DND-41 (cell line): ENCODE results near the gene TMCO4.

Experiments used
- ATAC-seq: fragments of 200-7000 bp; cut with Tn5 transposase; 3 replicates; pipeline ENCODE4 v1.9.1; 2021; ENCODE audit warnings: low read depth; ENCODE audit not compliant: insufficient read depth
- DNase-seq: peaks from one replicate; pipeline ENCODE4 v3.0.0-alpha.2; 2020
- H2AFZ ChIP-seq: 2 replicates; pipeline ENCODE4 v1.6.0; 2012; ENCODE audit warnings: low read depth, low read length
- H3K27ac ChIP-seq: 2 replicates; pipeline ENCODE4 v1.5.1; 2012; ENCODE audit warnings: low read length, inconsistent platforms
- H3K27me3 ChIP-seq: fragments of 200-600 bp; sonication (generic); 2 replicates; pipeline ENCODE4 v1.6.0; 2012; ENCODE audit warnings: low read length, mild to moderate bottlenecking, inconsistent platforms; ENCODE audit not compliant: insufficient read depth, poor library complexity
- H3K36me3 ChIP-seq: 2 replicates; pipeline ENCODE4 v1.5.1; 2012; ENCODE audit warnings: low read length, inconsistent platforms; ENCODE audit not compliant: insufficient read depth
- H3K4me1 ChIP-seq: 2 replicates; pipeline ENCODE4 v1.5.1; 2012; ENCODE audit warnings: mild to moderate bottlenecking, low read length; ENCODE audit not compliant: insufficient read depth
- H3K4me2 ChIP-seq: 2 replicates; pipeline ENCODE4 v1.6.0; 2012; ENCODE audit warnings: mild to moderate bottlenecking, moderate library complexity, low read length, inconsistent platforms; ENCODE audit not compliant: insufficient read depth
- H3K4me3 ChIP-seq, 2 experiments: fragments of 200-600 bp in 1 of 2; shearing (Covaris generic) in 1 of 2; 2 replicates each; pipeline ENCODE4 v1.5.1; 2012 to 2016; ENCODE audit warnings: inconsistent platforms in 2 of 2, low read length in 2 of 2, mild to moderate bottlenecking in 2 of 2, low read depth in 1 of 2, moderate library complexity in 1 of 2
- H3K79me2 ChIP-seq: 2 replicates; pipeline ENCODE4 v1.6.0; 2012; ENCODE audit warnings: low read length, inconsistent platforms; ENCODE audit not compliant: insufficient read depth
- H3K9ac ChIP-seq: 2 replicates; pipeline ENCODE4 v1.6.0; 2012; ENCODE audit warnings: low read depth, mild to moderate bottlenecking, inconsistent platforms, low read length, moderate library complexity
- H3K9me3 ChIP-seq: 2 replicates; pipeline ENCODE4 v1.5.1; 2012; ENCODE audit warnings: low read length, moderate library complexity, mild to moderate bottlenecking, inconsistent platforms; ENCODE audit not compliant: insufficient read depth, severe bottlenecking
- H4K20me1 ChIP-seq: 2 replicates; pipeline ENCODE4 v1.6.0; 2012; ENCODE audit warnings: low read length; ENCODE audit not compliant: insufficient read depth
- CTCF ChIP-seq: IDR thresholded peaks from 2 replicates; pipeline ENCODE4 v1.5.1; 2012; ENCODE audit warnings: borderline replicate concordance, low read length, moderate library complexity, mild to moderate bottlenecking; ENCODE audit not compliant: poor library complexity, severe bottlenecking; ENCODE audit errors: extremely low read depth
- EZH2 ChIP-seq: IDR thresholded peaks from 3 replicates; pipeline ENCODE4 v1.6.1; 2012; ENCODE audit warnings: borderline replicate concordance, low read depth, mild to moderate bottlenecking, moderate library complexity, low read length, inconsistent platforms; ENCODE audit not compliant: severe bottlenecking

Gene TMCO4

GRCh38 chr1:19728413-19729145 lies 71.1 kb downstream of the TMCO4 start:
- no peak for ATAC-seq
- DNase-seq = no peak
- Histone ChIP-seq H3K9me3 (peaks cover 3% of the 10 kb centered on the region), H2AFZ (no peak overlapping the region), H3K4me1 (no peaks in the 10 kb centered on the region), H3K36me3 (no peaks in the 10 kb centered on the region), H3K27ac (no peak overlapping the region), H3K79me2 (no peaks in the 10 kb centered on the region), H4K20me1 (no peaks in the 10 kb centered on the region), H3K9ac (no peak overlapping the region), H3K4me3 (no peak overlapping the region), H3K27me3 (peaks cover 3% of the 10 kb centered on the region), H3K4me2 (no peak overlapping the region)
- TF ChIP-seq CTCF (no peak), EZH2 (no peak)

- H4K20me1 ChIP-seq = no peaks in the 10 kb centered on the region
- no peak for ATAC-seq
These were observed 74.1 kb downstream of the TMCO4 start for GRCh38 chr1:19725606-19726005.

GRCh38 chr1:19723874-19724273 lies 75.8 kb downstream of the TMCO4 start:
- H3K9me3 ChIP-seq = no peaks in the 10 kb centered on the region
- ATAC-seq = no peak
- H2AFZ ChIP-seq = no peak overlapping the region
- peaks cover 4% of the 10 kb centered on the region for H3K27me3 ChIP-seq
- H3K4me3 ChIP-seq = no peak overlapping the region
- H3K4me2 ChIP-seq = no peak overlapping the region
- H3K36me3 ChIP-seq = no peaks in the 10 kb centered on the region
- no peaks in the 10 kb centered on the region for H4K20me1 ChIP-seq
- DNase-seq = no peak
- no peak for TF ChIP-seq EZH2
- no peak for TF ChIP-seq CTCF
- no peak overlapping the region for H3K27ac ChIP-seq
- H3K9ac ChIP-seq = no peak overlapping the region
- no peaks in the 10 kb centered on the region for H3K79me2 ChIP-seq
- H3K4me1 ChIP-seq = no peaks in the 10 kb centered on the region

More at GRCh38 chr1:19725606-19726005, 74.1 kb downstream of the TMCO4 start:
- no peak for DNase-seq
- H3K27ac ChIP-seq = no peak overlapping the region
- H2AFZ ChIP-seq = no peak overlapping the region
- TF ChIP-seq EZH2 = no peak
- no peak for TF ChIP-seq CTCF
- H3K4me1 ChIP-seq = no peaks in the 10 kb centered on the region
- H3K9ac ChIP-seq = no peak overlapping the region
- H3K9me3 ChIP-seq = peaks cover 3% of the 10 kb centered on the region
- no peaks in the 10 kb centered on the region for H3K36me3 ChIP-seq
- no peaks in the 10 kb centered on the region for H3K79me2 ChIP-seq
- no peak overlapping the region for H3K4me2 ChIP-seq
- no peak overlapping the region for H3K4me3 ChIP-seq
- peaks cover 4% of the 10 kb centered on the region for H3K27me3 ChIP-seq
